Loucy (cell line): ENCODE results near the gene SPATC1L.

Source experiments
- H2AFZ ChIP-seq: fragments of 200-600 bp; sonication (generic); 2 replicates; pipeline ENCODE4 v1.6.0; 2016; ENCODE audit warnings: antibody characterized with exemption, mild to moderate bottlenecking, low read length, moderate library complexity
- H3F3A ChIP-seq: fragments of 200-600 bp; 2 replicates; pipeline ENCODE4 v1.6.0; 2016; ENCODE audit warnings: antibody characterized with exemption, low read depth, mild to moderate bottlenecking
- H3K27me3 ChIP-seq: fragments of 200-600 bp; sonication (generic); 2 replicates; pipeline ENCODE4 v1.6.1; 2014; ENCODE audit warnings: low read length, mild to moderate bottlenecking; ENCODE audit not compliant: insufficient read depth, poor library complexity, severe bottlenecking
- H3K36me3 ChIP-seq: fragments of 200-600 bp; sonication (generic); 2 replicates; pipeline ENCODE4 v1.6.1; 2016; ENCODE audit warnings: low read length; ENCODE audit not compliant: insufficient read depth
- H3K4me1 ChIP-seq: fragments of 200-600 bp; sonication (generic); 2 replicates; pipeline ENCODE4 v1.5.1; 2014; ENCODE audit warnings: low read length, mild to moderate bottlenecking; ENCODE audit not compliant: insufficient read depth, poor library complexity, severe bottlenecking
- H3K4me2 ChIP-seq: fragments of 200-600 bp; sonication (generic); 2 replicates; pipeline ENCODE4 v1.6.0; 2014; ENCODE audit warnings: antibody characterized with exemption, low read length, low read depth, mild to moderate bottlenecking; ENCODE audit not compliant: poor library complexity, severe bottlenecking
- H3K4me3 ChIP-seq: fragments of 200-600 bp; sonication (generic); 2 replicates; pipeline ENCODE4 v1.5.1; 2014; ENCODE audit warnings: low read length, mild to moderate bottlenecking, mixed read lengths; ENCODE audit not compliant: poor library complexity, severe bottlenecking
- H3K79me2 ChIP-seq: fragments of 200-600 bp; sonication (generic); 2 replicates; pipeline ENCODE4 v1.6.1; 2014; ENCODE audit warnings: low read length; ENCODE audit not compliant: insufficient read depth
- H3K9ac ChIP-seq: fragments of 200-600 bp; sonication (generic); 2 replicates; pipeline ENCODE4 v1.6.0; 2014; ENCODE audit warnings: mild to moderate bottlenecking, low read depth, low read length, moderate library complexity; ENCODE audit not compliant: poor library complexity, severe bottlenecking
- H3K9me2 ChIP-seq: fragments of 200-600 bp; sonication (generic); replicated peaks from 2 replicates; pipeline ENCODE4 v1.6.1; 2016; ENCODE audit warnings: low read depth, low read length, mixed read lengths
- H3K9me3 ChIP-seq: fragments of 200-600 bp; sonication (generic); 2 replicates; pipeline ENCODE4 v1.6.1; 2014; ENCODE audit warnings: mild to moderate bottlenecking, antibody characterized with exemption, low read length, low read depth; ENCODE audit not compliant: insufficient read depth
- H4K20me1 ChIP-seq: fragments of 200-600 bp; sonication (generic); 2 replicates; pipeline ENCODE4 v1.6.0; 2014; ENCODE audit warnings: antibody characterized with exemption, low read length, mild to moderate bottlenecking; ENCODE audit not compliant: insufficient read depth, poor library complexity, severe bottlenecking
- CTCF ChIP-seq: fragments of 200-600 bp; sonication (generic); conservative IDR thresholded peaks from 2 replicates; pipeline ENCODE4 v1.5.1; 2014; ENCODE audit warnings: mild to moderate bottlenecking, antibody characterized with exemption, low read length
- EZH2phosphoT487 ChIP-seq: fragments of 200-600 bp; IDR thresholded peaks from 2 replicates; pipeline ENCODE4 v1.6.1; 2018; ENCODE audit warnings: antibody characterized with exemption, mild to moderate bottlenecking, moderate library complexity, borderline replicate concordance

Gene SPATC1L

GRCh38 chr21:46138383-46138970 lies 45.8 kb downstream of the SPATC1L start:
- Histone ChIP-seq H3K9me3 (peaks cover 4% of the 10 kb centered on the region; the same call in 1 of the 2 replicates), H3K4me3 (no peak overlapping the region), H3F3A (no peaks in the 10 kb centered on the region), H2AFZ (no peak overlapping the region), H3K36me3 (no peaks in the 10 kb centered on the region), H3K9ac (no peak overlapping the region), H4K20me1 (no peaks in the 10 kb centered on the region), H3K79me2 (no peaks in the 10 kb centered on the region), H3K27me3 (no peaks in the 10 kb centered on the region), H3K4me2 (no peak overlapping the region), H3K9me2 (no peaks in the 10 kb centered on the region), H3K4me1 (no peaks in the 10 kb centered on the region)
- TF ChIP-seq EZH2phosphoT487 (no peak), CTCF (no peak)

- Histone ChIP-seq H4K20me1 (no peaks in the 10 kb centered on the region), H3K4me1 (no peaks in the 10 kb centered on the region), H3K79me2 (no peaks in the 10 kb centered on the region), H3K9me2 (no peaks in the 10 kb centered on the region), H3K9ac (no peak overlapping the region), H3K4me2 (no peak overlapping the region), H3K27me3 (no peaks in the 10 kb centered on the region), H3K4me3 (no peak overlapping the region), H3F3A (no peaks in the 10 kb centered on the region), H2AFZ (no peak overlapping the region), H3K36me3 (no peaks in the 10 kb centered on the region), H3K9me3 (peaks cover 5% of the 10 kb centered on the region; the same call in 1 of the 2 replicates)
- TF ChIP-seq CTCF: no peak
- TF ChIP-seq EZH2phosphoT487: no peak
These were observed 46.4 kb downstream of the SPATC1L start for GRCh38 chr21:46137908-46138307.

- Histone ChIP-seq H3K9me3 (peaks cover 8% of the 10 kb centered on the region; the same call in 1 of the 2 replicates), H3K9me2 (no peaks in the 10 kb centered on the region), H3K36me3 (no peaks in the 10 kb centered on the region), H3K27me3 (no peaks in the 10 kb centered on the region), H3K4me2 (no peak overlapping the region), H3K4me3 (no peak overlapping the region), H3K9ac (no peak overlapping the region), H2AFZ (no peak overlapping the region), H3K4me1 (no peaks in the 10 kb centered on the region), H3K79me2 (no peaks in the 10 kb centered on the region), H4K20me1 (no peaks in the 10 kb centered on the region), H3F3A (no peaks in the 10 kb centered on the region)
- TF ChIP-seq EZH2phosphoT487 (no peak), CTCF (no peak)
These were observed 47.4 kb downstream of the SPATC1L start for GRCh38 chr21:46136739-46137349.
